Measurements from ENCODE around the gene KCNH3.
A peak's percentile ranks its signal among the peaks of the same experiment; 100 is the strongest.

The KCNH3 gene

DNA sequence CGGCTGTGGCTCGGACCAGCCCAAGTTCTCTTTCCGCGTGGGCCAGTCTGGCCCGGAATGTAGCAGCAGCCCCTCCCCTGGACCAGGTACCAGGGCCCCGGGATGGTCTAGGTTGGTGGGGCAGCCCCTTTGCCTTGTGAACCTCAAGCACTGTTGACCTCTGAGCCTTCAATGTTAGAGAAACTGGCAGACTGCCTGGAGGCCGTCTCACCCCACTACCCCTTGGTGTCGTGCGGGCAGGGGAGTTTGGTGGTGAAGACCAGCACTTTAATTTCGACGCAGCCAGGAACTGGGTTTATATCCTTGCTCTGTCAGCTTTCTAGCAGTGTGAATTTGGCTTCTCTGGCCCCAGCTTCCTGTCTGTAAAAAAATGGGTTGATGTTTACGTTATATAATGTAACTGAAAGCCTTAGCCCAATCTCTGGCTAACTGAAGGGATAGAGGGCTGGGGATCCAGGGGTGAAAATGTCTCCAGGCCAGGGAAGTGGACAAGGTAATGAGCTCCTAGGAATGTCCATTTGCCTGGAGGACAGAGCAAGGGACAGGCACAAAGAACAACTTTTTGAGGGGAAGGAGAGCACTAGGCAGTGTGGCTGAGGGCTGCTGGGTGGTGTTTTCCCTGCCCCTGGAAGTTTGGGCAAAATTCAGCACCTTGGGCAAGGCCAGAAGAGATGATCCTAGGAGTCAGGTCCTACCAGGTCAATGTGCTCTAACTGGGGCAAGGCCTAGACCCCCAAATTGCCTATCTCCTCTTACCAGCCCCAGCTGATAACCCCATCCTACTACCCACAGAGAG, 17.8 kb downstream of the KCNH3 start:
- TF ChIP-seq CTCF (IDR thresholded peaks at IDR 0.05; ENCODE audit: insufficient read depth, low read depth, low read length, missing control alignments) = no peak
- no peak overlapping the region for H3K4me3 ChIP-seq (ENCODE audit: low read length)
- no peak for DNase-seq (ENCODE audit: low read depth)

GRCh38 chr12:49557187-49557916, 18.5 kb downstream of the KCNH3 start:
- DNase-seq (ENCODE audit: low read depth) = no peak
- TF ChIP-seq CTCF (IDR thresholded peaks at IDR 0.05; ENCODE audit: insufficient read depth, low read depth, low read length, missing control alignments) = no peak
- H3K4me3 ChIP-seq (ENCODE audit: low read length) = no peak overlapping the region

GRCh38 chr12:49557917-49558215, 19.0 kb downstream of the KCNH3 start:
- no peak overlapping the region for H3K4me3 ChIP-seq (ENCODE audit: low read length)
- DNase-seq (ENCODE audit: low read depth) = peak; percentile 17
- peak; percentile 33 for TF ChIP-seq CTCF (IDR thresholded peaks at IDR 0.05; ENCODE audit: insufficient read depth, low read depth, low read length, missing control alignments)

DNA sequence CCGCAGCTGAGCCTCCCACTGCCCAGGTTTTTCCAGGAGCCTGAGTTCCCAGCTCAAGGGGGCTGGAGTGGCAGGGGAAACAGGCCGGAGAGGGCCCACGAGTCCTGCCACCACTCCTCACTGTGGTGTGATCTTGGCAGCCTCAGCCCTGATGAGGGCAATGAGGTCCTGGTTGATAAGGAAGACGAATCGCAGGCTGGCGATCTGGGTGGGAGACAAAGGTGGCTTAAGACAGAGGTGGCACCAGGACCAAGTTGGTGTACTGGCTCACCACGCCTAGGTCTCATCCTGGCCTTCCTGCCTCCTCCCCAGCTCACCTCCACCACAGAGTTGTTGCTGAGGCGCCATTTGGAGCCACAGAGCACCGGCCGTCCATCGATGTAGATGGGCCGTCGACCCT, 19.7 kb downstream of the KCNH3 start:
- DNase-seq (ENCODE audit: low read depth) = no peak
- H3K4me3 ChIP-seq (ENCODE audit: low read length) = no peak overlapping the region
- no peak for TF ChIP-seq CTCF (IDR thresholded peaks at IDR 0.05; ENCODE audit: insufficient read depth, low read depth, low read length, missing control alignments)

DNA sequence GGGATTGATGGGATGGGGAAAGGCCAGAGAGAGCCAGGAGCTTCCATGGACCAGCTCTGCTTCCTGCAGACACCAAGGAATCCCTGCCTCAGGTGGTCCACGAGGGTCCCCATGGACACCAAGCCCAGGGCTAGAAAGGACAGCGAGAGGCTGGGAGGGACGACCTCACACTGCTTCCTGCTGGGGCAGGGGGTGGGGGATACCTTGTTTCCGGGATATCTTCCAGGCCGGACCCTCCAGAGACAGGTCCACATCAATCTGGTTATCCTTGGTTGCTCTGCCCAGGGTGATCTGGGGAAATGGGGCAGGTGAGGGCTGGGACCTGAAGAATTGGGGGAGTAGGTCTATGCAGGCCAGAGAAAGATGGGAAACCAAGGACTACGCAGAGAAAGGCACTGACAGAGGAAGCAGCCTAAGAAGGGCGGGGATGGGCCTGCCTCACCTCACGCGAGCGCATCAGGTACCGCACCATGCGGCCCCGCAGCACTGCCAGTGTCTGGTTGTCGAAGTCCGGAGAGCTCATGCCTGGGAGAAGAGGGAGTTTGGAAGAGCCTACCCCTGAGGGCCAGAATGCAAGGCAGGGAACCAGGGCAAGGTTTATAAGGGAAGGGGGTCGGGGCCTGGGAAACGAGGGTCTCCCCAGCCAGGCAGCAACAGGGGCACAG, 20.3 kb downstream of the KCNH3 start:
- no peak for DNase-seq (ENCODE audit: low read depth)
- no peak for TF ChIP-seq CTCF (IDR thresholded peaks at IDR 0.05; ENCODE audit: insufficient read depth, low read depth, low read length, missing control alignments)

DNA sequence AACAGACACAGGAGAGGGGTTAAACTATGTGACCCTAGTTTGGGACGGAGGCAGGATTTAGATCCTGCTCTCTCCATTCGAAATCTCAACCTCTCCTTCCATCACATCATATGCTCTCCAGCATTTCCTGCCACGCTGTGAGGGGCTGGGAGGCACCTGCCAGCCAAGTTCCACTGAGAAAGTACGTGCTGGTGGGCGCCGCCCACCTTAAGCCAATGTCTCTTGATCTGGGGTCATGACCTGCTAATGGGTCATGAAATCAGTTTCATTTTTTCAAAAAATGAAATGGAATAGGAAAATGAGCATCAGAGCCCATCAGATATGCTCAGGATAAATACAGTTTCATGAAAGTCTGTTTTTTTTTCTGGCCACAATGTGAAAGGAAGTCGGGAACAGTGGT, 21.9 kb downstream of the KCNH3 start:
- TF ChIP-seq CTCF (IDR thresholded peaks at IDR 0.05; ENCODE audit: insufficient read depth, low read depth, low read length, missing control alignments) = no peak
- no peak overlapping the region for H3K4me3 ChIP-seq (ENCODE audit: low read length)
- DNase-seq (ENCODE audit: low read depth) = no peak

More for the DNA sequence above, 20.3 kb downstream of the KCNH3 start:
- H3K4me3 ChIP-seq (ENCODE audit: low read length) = no peak overlapping the region
